ENCODE measurements around the gene COQ9.

DNA sequence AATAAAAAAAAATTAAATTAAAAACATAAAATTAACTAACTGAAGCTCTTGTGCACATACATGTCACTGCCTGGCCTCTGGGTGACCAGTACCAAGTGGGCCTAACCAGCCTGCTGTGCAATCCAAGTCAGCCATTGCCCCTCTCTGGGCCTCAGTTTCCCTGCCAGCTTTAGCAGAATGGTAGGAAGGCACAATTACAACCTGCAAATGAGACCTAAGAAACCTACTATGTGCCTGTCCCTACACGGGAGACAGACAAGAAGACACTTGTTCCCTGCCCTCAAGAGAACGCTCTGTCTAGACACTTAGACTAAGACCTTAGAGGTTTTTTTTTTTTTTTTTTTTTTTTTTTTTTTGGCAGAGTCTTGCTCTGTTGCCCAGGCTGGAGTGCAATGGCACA, 1.8 kb upstream of the COQ9 start:
- no peak for TF ChIP-seq POLR2A (IDR thresholded peaks at IDR 0.05; ENCODE audit: extremely low read depth, insufficient read length)
- TF ChIP-seq, protein P1, sequence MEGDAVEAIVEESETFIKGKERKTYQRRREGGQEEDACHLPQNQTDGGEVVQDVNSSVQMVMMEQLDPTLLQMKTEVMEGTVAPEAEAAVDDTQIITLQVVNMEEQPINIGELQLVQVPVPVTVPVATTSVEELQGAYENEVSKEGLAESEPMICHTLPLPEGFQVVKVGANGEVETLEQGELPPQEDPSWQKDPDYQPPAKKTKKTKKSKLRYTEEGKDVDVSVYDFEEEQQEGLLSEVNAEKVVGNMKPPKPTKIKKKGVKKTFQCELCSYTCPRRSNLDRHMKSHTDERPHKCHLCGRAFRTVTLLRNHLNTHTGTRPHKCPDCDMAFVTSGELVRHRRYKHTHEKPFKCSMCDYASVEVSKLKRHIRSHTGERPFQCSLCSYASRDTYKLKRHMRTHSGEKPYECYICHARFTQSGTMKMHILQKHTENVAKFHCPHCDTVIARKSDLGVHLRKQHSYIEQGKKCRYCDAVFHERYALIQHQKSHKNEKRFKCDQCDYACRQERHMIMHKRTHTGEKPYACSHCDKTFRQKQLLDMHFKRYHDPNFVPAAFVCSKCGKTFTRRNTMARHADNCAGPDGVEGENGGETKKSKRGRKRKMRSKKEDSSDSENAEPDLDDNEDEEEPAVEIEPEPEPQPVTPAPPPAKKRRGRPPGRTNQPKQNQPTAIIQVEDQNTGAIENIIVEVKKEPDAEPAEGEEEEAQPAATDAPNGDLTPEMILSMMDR (IDR thresholded peaks at IDR 0.05; ENCODE audit: low read depth, low read length): no peak
- TF ChIP-seq, protein P2, sequence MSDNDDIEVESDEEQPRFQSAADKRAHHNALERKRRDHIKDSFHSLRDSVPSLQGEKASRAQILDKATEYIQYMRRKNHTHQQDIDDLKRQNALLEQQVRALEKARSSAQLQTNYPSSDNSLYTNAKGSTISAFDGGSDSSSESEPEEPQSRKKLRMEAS (IDR thresholded peaks at IDR 0.05; ENCODE audit: low read depth, low read length): no peak
- TF ChIP-seq MYC (IDR thresholded peaks at IDR 0.05; ENCODE audit: low read depth, low read length): no peak
